ENCODE results near the gene RNF187.

DNA sequence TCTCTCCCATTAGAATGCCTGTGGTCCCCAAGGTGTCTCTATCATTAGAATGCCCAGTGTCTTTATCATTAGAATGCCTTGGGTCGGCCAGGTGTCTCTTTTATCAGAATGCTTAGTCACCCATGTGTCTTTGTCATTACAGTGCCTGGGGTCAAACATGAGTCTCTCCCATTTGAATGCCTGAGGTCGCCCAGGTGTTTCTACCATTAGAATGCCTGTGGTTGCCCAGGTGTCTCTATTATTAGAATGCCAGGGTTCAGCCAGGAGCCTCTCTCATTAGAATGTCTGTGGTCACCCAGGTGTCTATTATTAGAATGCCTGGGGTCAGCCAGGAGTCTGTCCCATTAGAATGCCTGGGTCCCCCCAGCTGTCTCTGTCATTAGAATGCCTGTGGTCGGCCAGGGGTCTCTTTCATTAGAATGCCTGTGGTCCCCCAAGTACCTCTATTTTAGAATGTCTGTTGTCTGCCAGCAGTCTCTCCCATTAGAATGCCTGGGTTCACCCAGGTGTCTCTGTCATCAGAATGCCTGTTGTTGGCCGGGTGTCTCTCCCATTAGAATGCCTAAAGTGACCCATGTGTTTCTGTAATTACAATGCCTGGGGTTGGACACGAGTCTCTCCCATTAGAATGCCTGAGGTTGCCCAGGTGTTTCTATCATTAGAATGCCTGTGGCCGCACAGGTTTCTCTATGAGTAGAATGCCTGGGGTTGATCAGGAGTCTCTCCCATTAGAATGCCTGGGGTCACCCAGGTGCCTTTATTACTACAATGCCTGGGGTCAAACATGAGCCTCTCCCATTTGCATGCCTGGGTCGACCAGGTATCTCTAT lies 57.1 kb downstream of the RNF187 start:
- TF ChIP-seq, protein P1, sequence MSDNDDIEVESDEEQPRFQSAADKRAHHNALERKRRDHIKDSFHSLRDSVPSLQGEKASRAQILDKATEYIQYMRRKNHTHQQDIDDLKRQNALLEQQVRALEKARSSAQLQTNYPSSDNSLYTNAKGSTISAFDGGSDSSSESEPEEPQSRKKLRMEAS (IDR thresholded peaks at IDR 0.05), result no peak
- no peak for TF ChIP-seq POLR2A (IDR thresholded peaks at IDR 0.05; ENCODE audit: low read length)
- TF ChIP-seq, protein P2, sequence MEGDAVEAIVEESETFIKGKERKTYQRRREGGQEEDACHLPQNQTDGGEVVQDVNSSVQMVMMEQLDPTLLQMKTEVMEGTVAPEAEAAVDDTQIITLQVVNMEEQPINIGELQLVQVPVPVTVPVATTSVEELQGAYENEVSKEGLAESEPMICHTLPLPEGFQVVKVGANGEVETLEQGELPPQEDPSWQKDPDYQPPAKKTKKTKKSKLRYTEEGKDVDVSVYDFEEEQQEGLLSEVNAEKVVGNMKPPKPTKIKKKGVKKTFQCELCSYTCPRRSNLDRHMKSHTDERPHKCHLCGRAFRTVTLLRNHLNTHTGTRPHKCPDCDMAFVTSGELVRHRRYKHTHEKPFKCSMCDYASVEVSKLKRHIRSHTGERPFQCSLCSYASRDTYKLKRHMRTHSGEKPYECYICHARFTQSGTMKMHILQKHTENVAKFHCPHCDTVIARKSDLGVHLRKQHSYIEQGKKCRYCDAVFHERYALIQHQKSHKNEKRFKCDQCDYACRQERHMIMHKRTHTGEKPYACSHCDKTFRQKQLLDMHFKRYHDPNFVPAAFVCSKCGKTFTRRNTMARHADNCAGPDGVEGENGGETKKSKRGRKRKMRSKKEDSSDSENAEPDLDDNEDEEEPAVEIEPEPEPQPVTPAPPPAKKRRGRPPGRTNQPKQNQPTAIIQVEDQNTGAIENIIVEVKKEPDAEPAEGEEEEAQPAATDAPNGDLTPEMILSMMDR (IDR thresholded peaks at IDR 0.05), result no peak
- no peak for TF ChIP-seq MYC (IDR thresholded peaks at IDR 0.05; ENCODE audit: borderline replicate concordance, low read length)
- no peak for TF ChIP-seq MAFK (IDR thresholded peaks at IDR 0.05; ENCODE audit: partially characterized antibody)
- TF ChIP-seq RNF2 (IDR thresholded peaks at IDR 0.05; ENCODE audit: borderline replicate concordance, low read depth), result no peak
- TF ChIP-seq EP300 (IDR thresholded peaks at IDR 0.05), result no peak

All from A549 (cell line).